Measurements from ENCODE around the gene C14orf119.

The C14orf119 gene

GRCh38 chr14:23149745-23150144 lies 54.4 kb downstream of the C14orf119 start:
- DNase-seq (ENCODE audit: low read depth) = no peak

All from GM04503 (cell line).